HepG2 (cell line): ENCODE data around the gene SYDE1.

Experiments used
- CTCF ChIP-seq: sonication (generic); formaldehyde crosslinking; IDR thresholded peaks from 2 replicates; pipeline ENCODE4 v1.5.0; 2020; ENCODE audit warnings: mild to moderate bottlenecking, missing genetic modification reagents, moderate library complexity
- ELF1 ChIP-seq: sonication (generic); formaldehyde crosslinking; IDR thresholded peaks from 2 replicates; pipeline ENCODE4 v1.4.0; 2020; ENCODE audit warnings: missing genetic modification reagents
- JUND ChIP-seq: sonication (generic); formaldehyde crosslinking; IDR thresholded peaks from 2 replicates; pipeline ENCODE4 v1.8.0; 2022; ENCODE audit warnings: mild to moderate bottlenecking, missing genetic modification reagents
- NFATC3 ChIP-seq: sonication (generic); formaldehyde crosslinking; IDR thresholded peaks from 2 replicates; pipeline ENCODE4 v1.5.1; 2020; ENCODE audit warnings: mild to moderate bottlenecking, missing genetic modification reagents
- PCBP2 ChIP-seq: fragments of 200-400 bp; formaldehyde crosslinking; optimal IDR thresholded peaks from 2 replicates; pipeline ENCODE3; 2018; ENCODE audit warnings: low read length, low read depth; ENCODE audit not compliant: poor library complexity, severe bottlenecking
- RFX5 ChIP-seq: IDR thresholded peaks from 2 replicates; pipeline ENCODE4 v1.6.1; 2011; ENCODE audit warnings: low read depth, low read length, improper control_type of control experiment
- SP1 ChIP-seq, 2 experiments: fragments of 450-650 bp in 1 of 2; sonication (generic) in 1 of 2; formaldehyde crosslinking in 1 of 2; IDR thresholded peaks; 2 replicates each; pipeline versions ENCODE4 v1.4.0 to v1.6.1; 2016 to 2020; ENCODE audit warnings: missing genetic modification reagents in 1 of 2
- YY1 ChIP-seq: IDR thresholded peaks from 2 replicates; pipeline ENCODE4 v1.6.1; 2011; ENCODE audit warnings: low read length, low read depth, moderate library complexity, mild to moderate bottlenecking; ENCODE audit not compliant: insufficient read depth, insufficient replicate concordance
- ZFP82 ChIP-seq: sonication (generic); formaldehyde crosslinking; IDR thresholded peaks from 2 replicates; pipeline ENCODE4 v1.5.1; 2020; ENCODE audit warnings: mild to moderate bottlenecking, missing genetic modification reagents, borderline replicate concordance
- ZFX ChIP-seq: sonication (generic); formaldehyde crosslinking; IDR thresholded peaks from 2 replicates; pipeline ENCODE4 v1.4.0; 2020; ENCODE audit warnings: mild to moderate bottlenecking, low read depth, missing genetic modification reagents, moderate library complexity
- ZNF142 ChIP-seq: sonication (generic); formaldehyde crosslinking; IDR thresholded peaks from 2 replicates; pipeline ENCODE4 v1.4.0; 2020; ENCODE audit warnings: missing genetic modification reagents
- ZNF318 ChIP-seq: sonication (generic); formaldehyde crosslinking; IDR thresholded peaks from 2 replicates; pipeline ENCODE4 v1.4.0; 2020; ENCODE audit warnings: mild to moderate bottlenecking, missing genetic modification reagents
- ZNF382 ChIP-seq: sonication (generic); formaldehyde crosslinking; IDR thresholded peaks from 2 replicates; pipeline ENCODE4 v1.5.0; 2020; ENCODE audit warnings: missing genetic modification reagents, mild to moderate bottlenecking, borderline replicate concordance
- ZNF761 ChIP-seq: sonication (generic); formaldehyde crosslinking; conservative IDR thresholded peaks from 2 replicates; pipeline ENCODE4 v1.4.0; 2020; ENCODE audit warnings: mild to moderate bottlenecking, missing genetic modification reagents

- TF ChIP-seq SP1 (IDR thresholded peaks at IDR 0.05) (no peak), SP1 (CRISPR knock-in tag; IDR thresholded peaks at IDR 0.05) (no peak), ZNF318 (no peak), PCBP2 (no peak), RFX5 (no peak), ZNF142 (no peak), YY1 (no peak), CTCF (no peak), NFATC3 (CRISPR knock-in tag) (no peak), ZNF382 (no peak), JUND (CRISPR knock-in tag) (no peak), ZFX (CRISPR knock-in tag) (no peak), ZNF761 (CRISPR knock-in tag) (no peak), ELF1 (CRISPR knock-in tag) (no peak), ZFP82 (CRISPR knock-in tag) (no peak)
Observed at GRCh38 chr19:15116856-15117255, 9.7 kb downstream of the SYDE1 start.
